Measurements from ENCODE around the gene TMEM63B.
"Not testable (repeated sequence)": the region's sequence is repeated elsewhere in the genome, so short reads cannot be mapped to it uniquely, and the experiment has no call there.

Gene TMEM63B

GRCh38 chr6:44117397-44118128 is 9.8 kb upstream of the TMEM63B start:
- no peak for DNase-seq

- DNase-seq, result no peak
These were observed 7.6 kb upstream of the TMEM63B start for GRCh38 chr6:44119704-44120262.

- no peak for DNase-seq
These were observed 6.5 kb upstream of the TMEM63B start for GRCh38 chr6:44120692-44121443.

- DNase-seq, result peak; percentile 38
These were observed 4.6 kb upstream of the TMEM63B start for GRCh38 chr6:44122801-44123200.

DNA sequence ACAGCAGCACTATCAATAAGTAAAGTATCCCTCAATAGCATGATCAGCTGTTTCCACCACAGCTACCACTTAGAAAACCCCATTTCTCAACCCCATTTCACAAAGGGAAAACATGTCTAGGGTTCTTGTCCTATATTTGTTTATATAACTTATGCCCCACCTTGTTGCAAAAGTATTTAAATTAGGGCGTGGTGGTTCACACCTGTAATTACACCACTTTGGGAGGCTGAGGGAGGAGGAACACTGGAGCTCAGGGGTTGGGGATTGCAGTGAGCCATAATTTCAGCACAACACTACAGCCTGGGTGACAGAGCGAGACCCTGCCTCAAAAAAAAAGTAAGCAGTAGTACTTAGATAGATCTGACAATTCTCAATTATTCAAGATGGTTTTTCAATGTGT is 3.8 kb upstream of the TMEM63B start:
- no peak for DNase-seq

GRCh38 chr6:44126320-44127149 is 819 bp upstream of the TMEM63B start:
- peak; percentile 94 for DNase-seq

- DNase-seq, result peak; percentile 38
These were observed 915 bp downstream of the TMEM63B start for GRCh38 chr6:44128020-44128917.

DNA sequence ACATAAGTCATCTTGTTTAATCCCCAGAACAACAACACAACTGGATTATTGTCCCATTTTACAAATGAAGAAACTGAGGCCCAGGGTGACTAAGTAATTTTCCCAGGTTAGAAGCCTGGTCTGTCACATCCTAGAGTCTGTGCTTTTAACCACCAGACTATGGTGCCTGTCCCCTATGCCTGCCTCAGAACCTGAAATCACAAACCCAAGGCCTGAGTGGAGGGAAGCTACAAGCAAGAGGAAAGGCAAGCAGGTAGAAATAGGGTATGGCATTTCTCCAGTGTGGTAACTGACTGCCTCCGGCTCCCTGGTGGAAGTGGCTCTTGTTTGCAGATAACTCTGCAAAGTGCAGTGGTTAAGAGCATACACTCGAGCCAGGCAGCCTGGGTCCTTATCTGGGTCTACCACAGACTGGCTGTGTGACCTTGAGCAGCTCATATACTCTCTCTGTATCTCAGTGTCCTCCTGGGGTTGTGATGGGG is 2.5 kb downstream of the TMEM63B start:
- DNase-seq, result no peak

DNA sequence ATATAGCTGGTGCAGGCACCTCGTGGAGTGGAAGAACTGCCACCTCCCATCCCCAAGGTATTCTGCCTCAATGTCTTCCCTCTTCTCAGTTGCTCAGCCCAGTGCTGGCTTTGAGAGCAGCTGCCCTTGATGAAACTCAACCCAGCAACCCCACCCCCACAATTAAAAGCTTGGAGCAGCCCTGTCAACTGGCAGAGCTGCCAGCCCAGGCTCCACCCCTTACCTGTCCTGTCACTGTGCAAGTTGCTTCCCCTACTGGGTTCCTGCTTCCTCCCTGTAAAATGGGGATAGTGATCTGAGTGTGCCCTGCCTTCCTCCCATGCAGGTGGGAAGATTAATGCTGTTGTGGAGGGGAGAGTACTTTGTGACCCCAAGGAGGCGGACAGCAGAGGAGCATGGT is 4.5 kb downstream of the TMEM63B start:
- DNase-seq, result no peak

DNA sequence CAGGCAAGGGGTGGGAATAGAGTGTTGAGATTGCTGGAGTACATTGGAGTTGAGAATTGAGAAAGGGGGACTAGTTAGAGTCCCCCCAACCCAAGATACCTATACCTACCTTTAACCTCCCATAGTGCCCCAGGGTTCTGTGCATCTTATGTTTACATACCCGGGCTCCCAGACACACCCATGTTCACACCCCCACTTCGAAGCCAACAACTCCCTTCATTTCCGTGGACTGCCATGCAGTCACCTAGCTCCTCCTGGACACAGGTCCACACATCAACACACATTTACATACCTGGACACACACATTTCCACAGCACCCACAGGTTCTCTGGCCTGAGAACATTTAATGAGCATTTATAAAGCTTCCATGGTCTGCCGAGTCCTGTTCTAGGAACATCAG is 5.1 kb downstream of the TMEM63B start:
- DNase-seq, result no peak

DNA sequence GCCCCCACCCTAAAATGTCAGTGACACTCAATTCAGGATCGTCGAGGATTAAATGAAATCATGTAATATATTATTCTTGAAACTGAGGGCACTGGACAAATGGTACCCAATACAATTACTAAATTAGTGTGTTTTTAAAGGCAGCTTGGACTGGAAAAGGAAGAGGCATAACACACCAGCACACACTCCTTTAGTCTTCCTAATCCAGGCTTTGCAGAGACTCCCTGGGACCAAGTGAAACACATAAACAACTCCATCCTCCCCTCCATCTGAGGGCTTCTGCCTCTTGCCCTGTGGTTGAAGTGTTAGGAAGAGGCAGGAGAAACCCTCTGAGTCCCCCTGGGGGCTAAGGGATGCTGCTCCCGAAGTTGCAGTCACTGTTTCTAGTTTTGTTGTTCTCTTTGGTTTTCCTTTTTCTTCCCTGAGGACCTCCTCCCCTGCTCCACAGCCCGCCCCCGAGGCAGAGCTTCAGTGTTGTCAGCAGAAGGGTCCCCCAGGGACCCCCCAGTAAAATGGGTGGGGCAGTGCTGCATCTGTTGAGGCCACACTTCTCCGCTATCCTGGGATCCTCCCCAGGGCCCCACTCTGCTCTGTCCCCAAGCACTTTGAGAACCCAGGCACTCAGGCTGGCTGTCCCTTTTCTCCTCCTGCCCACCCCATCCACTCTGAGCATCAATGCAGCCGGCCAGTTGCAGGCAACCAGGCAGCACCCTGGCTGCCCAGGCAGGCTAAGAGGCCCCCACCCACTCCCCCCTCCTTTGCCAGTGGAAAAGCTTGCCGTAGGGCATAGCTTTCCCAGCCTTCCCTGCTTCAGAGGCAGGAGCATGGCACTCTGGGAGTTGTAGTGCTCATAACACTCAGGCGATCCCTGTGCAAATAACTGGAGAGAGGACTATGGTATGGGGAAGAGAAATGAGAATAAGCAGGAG is 5.9 kb downstream of the TMEM63B start:
- no peak for DNase-seq

GRCh38 chr6:44133981-44134711 is 6.8 kb downstream of the TMEM63B start:
- no peak for DNase-seq

- no peak for DNase-seq
These were observed 7.9 kb downstream of the TMEM63B start for GRCh38 chr6:44135173-44135758.

GRCh38 chr6:44135875-44136274 is 8.5 kb downstream of the TMEM63B start:
- DNase-seq, result no peak

GRCh38 chr6:44138717-44139350 is 11.5 kb downstream of the TMEM63B start:
- no peak for DNase-seq

GRCh38 chr6:44139351-44139743 is 12.0 kb downstream of the TMEM63B start:
- no peak for DNase-seq

DNA sequence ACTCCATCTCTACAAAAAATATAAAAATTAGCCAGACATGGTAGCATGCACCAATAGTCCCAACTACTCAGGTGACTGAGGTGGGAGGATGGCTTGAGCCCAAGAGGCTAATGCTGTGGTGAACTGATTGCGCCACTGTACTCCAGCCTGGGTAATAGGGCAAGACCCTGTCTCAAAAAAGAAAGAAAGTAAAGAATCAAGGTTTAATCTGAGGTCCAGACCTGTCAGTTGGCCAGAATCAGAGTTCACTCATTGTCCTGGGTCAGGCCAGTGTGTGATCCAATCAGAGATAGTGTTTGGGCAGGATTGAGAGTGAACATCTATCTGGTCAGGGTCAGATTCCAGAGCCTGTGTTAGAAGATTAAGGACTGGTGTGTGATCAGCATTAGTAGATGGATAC is 15.5 kb downstream of the TMEM63B start:
- no peak for DNase-seq

DNA sequence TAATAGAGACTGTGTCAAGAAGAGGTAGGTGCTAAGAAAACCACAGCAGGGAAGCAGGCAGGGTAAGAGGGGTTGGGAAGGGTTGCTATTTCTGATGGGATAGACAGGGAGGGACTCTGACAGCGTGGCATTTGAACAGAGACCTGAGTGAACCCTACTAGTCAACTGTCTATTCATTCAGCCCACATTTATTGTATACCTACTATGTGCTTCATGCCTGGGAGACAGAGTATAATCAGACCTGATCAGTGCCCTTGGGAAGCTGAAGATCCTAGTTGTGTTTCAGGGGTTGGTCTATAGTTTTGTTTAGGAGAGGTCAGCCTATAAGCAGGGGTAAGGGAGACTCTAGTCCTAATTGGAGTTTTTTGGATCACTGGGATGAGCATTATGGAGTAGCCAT is 16.4 kb downstream of the TMEM63B start:
- no peak for DNase-seq

DNA sequence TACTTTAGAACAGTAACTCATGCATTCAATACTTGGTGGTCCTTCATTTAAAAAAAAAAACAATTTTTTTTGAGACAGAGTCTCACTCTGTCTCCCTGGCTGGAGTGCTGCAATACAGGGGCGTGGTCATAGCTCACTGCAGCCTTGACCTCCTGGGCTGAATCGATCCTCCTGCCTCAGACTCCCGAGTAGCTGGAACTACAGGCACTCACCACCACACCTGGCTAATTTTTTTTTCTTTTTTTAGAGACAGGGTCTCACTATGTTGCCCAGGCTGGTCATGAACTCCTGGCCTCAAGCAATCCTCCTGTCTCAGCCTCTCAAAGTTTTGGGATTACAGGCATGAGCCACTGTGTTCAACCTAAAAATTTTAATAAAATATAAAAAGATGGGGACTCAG is 17.2 kb downstream of the TMEM63B start:
- not testable (repeated sequence) for DNase-seq
